Left ventricle myocardium inferior (tissue), 1 donor: Measurements from ENCODE around the gene TMPRSS11A. TPM values are rescaled to one million over a fixed set of nuclear protein-coding genes. Genes with fewer than 3 reads are reported as not detected.

Source experiments
- DNase-seq: peaks from one replicate; pipeline ENCODE4 v3.0.0-alpha.2; 2020
- H3K27ac ChIP-seq: fragments of 200-600 bp; replicated peaks from 2 replicates; pipeline ENCODE4 v1.8.0; 2021
- H3K27me3 ChIP-seq: fragments of 200-600 bp; 2 replicates; pipeline ENCODE4 v1.8.0; 2021; ENCODE audit warnings: low read depth
- H3K36me3 ChIP-seq: fragments of 200-600 bp; 2 replicates; pipeline ENCODE4 v1.8.0; 2021
- H3K4me1 ChIP-seq: fragments of 200-600 bp; 2 replicates; pipeline ENCODE4 v1.8.0; 2021
- H3K4me3 ChIP-seq: fragments of 200-600 bp; 2 replicates; pipeline ENCODE4 v1.8.0; 2021; ENCODE audit warnings: mild to moderate bottlenecking, moderate library complexity
- H3K9me3 ChIP-seq: fragments of 200-600 bp; replicated peaks from 2 replicates; pipeline ENCODE4 v1.8.0; 2021
- intact Hi-C: fragments of 100-400 bp; cut with micrococcal nuclease; formaldehyde crosslinking; loops from one replicate; pipeline ENCODE4 v1.11.0; 2022
- total RNA-seq: library from RNA; stranded (reverse); fragmentation: NEBNext Ultra II Directional; extraction: Animal tissue kit (Norgen Biotek cat#: 25700); gene quantifications from one replicate; pipeline ENCODE4 v1.2.1, GENCODE V29; 2021
- TF ChIP-seq, protein P1 (sequence below): fragments of 200-600 bp; IDR thresholded peaks from 2 replicates; pipeline ENCODE4 v1.8.0; 2021; ENCODE audit warnings: antibody characterized with exemption, mild to moderate bottlenecking, borderline replicate concordance
- donor health status: DM: no; HTN: yes; CAD: no; lungs with severe emphysema.

The TMPRSS11A gene
- total RNA-seq, 1 donor from 2014 or later = not detected

DNA sequence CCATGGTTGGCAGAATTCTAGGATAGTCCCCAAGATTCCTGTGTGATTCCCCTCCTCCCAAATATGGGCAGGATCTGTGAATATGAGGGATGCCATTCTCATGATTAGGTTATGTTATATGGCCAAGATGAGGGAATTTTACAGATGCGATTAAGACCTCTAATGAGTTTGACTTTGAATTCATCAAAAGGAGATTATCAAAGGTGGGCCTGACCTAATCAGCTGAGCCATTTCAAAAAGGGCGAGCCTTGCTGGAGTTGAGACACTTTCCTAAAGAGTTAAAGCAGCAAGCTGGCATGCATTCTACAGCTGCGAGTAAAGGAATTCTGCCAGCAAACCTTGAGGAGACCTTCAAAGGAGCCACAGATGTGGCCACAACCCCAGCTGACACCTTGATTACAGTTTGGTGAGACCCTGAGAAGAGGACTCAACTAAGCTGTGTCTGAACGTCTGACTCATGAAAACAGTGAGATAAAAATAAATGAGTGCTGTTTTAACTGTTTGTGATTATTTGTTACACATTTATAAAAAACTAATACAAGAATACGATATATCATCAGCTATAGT, 47.8 kb downstream of the TMPRSS11A start:
- no peaks in the 10 kb centered on the region for H3K27me3 ChIP-seq
- intact Hi-C loops = no loop called here
- H3K36me3 ChIP-seq = no peaks in the 10 kb centered on the region
- no peak for DNase-seq
- TF ChIP-seq, protein P1, sequence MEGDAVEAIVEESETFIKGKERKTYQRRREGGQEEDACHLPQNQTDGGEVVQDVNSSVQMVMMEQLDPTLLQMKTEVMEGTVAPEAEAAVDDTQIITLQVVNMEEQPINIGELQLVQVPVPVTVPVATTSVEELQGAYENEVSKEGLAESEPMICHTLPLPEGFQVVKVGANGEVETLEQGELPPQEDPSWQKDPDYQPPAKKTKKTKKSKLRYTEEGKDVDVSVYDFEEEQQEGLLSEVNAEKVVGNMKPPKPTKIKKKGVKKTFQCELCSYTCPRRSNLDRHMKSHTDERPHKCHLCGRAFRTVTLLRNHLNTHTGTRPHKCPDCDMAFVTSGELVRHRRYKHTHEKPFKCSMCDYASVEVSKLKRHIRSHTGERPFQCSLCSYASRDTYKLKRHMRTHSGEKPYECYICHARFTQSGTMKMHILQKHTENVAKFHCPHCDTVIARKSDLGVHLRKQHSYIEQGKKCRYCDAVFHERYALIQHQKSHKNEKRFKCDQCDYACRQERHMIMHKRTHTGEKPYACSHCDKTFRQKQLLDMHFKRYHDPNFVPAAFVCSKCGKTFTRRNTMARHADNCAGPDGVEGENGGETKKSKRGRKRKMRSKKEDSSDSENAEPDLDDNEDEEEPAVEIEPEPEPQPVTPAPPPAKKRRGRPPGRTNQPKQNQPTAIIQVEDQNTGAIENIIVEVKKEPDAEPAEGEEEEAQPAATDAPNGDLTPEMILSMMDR = no peak
- H3K9me3 ChIP-seq = no peaks in the 10 kb centered on the region
- no peaks in the 10 kb centered on the region for H3K4me1 ChIP-seq
- no peak overlapping the region for H3K27ac ChIP-seq
- H3K4me3 ChIP-seq = no peak overlapping the region

DNA sequence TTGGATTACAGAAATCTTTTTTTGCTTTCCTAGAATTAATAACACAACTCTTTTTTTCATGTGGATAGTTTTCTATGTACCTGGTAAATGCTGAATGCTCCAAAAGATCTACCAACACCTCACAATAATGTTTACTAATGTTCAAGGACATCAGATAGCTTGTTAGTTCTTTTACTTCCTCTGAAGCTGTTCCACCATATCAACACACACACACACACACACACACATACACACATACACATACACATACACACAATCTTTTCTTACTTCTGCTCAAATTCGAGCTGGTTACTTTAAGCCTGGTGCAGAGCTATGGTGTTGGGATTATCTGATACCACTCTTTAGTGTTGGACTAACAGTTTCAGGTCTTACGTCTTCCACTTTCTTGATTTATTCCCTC, 51.2 kb downstream of the TMPRSS11A start:
- Histone ChIP-seq H3K36me3 (no peaks in the 10 kb centered on the region), H3K9me3 (no peaks in the 10 kb centered on the region), H3K4me3 (no peak overlapping the region), H3K27me3 (no peaks in the 10 kb centered on the region), H3K4me1 (no peaks in the 10 kb centered on the region), H3K27ac (no peak overlapping the region)
- TF ChIP-seq, protein P1 = no peak
- intact Hi-C loops = no loop called here
- DNase-seq = no peak

DNA sequence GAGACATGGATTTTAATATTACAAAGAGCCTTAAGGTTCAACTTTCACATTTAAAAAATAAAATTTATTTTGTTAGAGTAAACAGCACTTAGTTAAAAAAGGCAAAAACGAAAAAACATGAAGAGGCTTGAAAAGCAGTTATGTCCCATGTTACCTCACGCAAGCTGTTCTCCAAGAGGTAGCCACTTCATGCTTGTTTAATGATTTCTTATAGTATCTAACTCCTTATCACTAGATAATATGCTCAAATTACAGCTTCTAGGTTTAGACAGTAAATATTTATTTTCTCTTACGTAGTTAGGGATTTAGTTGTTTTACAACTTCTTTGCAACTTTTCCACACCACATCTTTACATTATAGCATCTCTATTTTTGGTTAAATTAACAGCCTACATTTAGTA, 51.7 kb downstream of the TMPRSS11A start:
- Histone ChIP-seq H3K4me3 (no peak overlapping the region), H3K27me3 (no peaks in the 10 kb centered on the region), H3K9me3 (no peaks in the 10 kb centered on the region), H3K27ac (no peak overlapping the region), H3K36me3 (no peaks in the 10 kb centered on the region), H3K4me1 (no peaks in the 10 kb centered on the region)
- DNase-seq = no peak
- intact Hi-C loops = no loop called here
- TF ChIP-seq, protein P1 = no peak

DNA sequence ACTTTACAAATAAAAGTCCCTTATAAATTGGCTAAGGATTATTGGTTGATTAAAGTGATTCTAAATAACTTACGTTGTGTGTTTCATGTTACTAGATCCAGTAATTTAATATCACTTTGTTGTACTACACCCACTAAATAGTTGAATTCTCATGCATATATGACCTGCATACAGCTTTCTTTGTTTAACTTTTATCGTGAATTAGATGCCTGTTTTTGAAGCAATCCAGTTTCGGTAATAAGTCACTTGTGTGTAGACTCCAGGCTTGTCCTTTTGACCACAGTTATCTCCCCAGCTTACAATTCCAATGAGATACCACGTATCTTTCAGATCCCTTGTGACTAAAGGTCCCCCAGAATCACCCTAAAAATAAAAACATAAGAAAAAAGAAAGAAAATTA, 52.2 kb downstream of the TMPRSS11A start:
- no peak overlapping the region for H3K27ac ChIP-seq
- H3K36me3 ChIP-seq = no peaks in the 10 kb centered on the region
- H3K4me1 ChIP-seq = no peaks in the 10 kb centered on the region
- no peaks in the 10 kb centered on the region for H3K27me3 ChIP-seq
- TF ChIP-seq, protein P1 = no peak
- intact Hi-C loops = no loop called here
- H3K9me3 ChIP-seq = peaks cover 4% of the 10 kb centered on the region
- DNase-seq = no peak
- no peak overlapping the region for H3K4me3 ChIP-seq

DNA sequence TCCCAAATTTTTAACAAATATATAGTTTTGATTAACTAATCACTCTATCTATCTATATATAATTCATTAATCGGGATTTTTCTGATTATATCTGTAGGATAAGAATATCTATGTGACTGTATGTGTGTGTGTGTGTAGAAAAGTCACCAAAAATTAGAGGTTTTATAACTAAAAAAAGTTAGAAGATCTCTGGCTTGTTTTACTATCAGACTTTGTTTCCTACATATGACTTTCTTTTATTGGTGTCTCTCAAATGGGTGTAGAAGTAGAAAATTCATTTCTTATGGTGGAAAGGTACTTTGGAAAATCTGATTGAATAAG, 52.7 kb downstream of the TMPRSS11A start:
- H3K4me3 ChIP-seq = no peak overlapping the region
- peaks cover 10% of the 10 kb centered on the region for H3K9me3 ChIP-seq
- intact Hi-C loops = no loop called here
- DNase-seq = no peak
- no peaks in the 10 kb centered on the region for H3K27me3 ChIP-seq
- TF ChIP-seq, protein P1 = no peak
- H3K27ac ChIP-seq = no peak overlapping the region
- H3K4me1 ChIP-seq = no peaks in the 10 kb centered on the region
- H3K36me3 ChIP-seq = no peaks in the 10 kb centered on the region
